Loucy (cell line): ENCODE data around the gene SLF2.

Experiments used
- CTCF ChIP-seq: fragments of 200-600 bp; sonication (generic); conservative IDR thresholded peaks from 2 replicates; pipeline ENCODE4 v1.5.1; 2014; ENCODE audit warnings: mild to moderate bottlenecking, antibody characterized with exemption, low read length
- EZH2phosphoT487 ChIP-seq: fragments of 200-600 bp; IDR thresholded peaks from 2 replicates; pipeline ENCODE4 v1.6.1; 2018; ENCODE audit warnings: antibody characterized with exemption, mild to moderate bottlenecking, moderate library complexity, borderline replicate concordance

- no peak for TF ChIP-seq CTCF
- no peak for TF ChIP-seq EZH2phosphoT487
Measured at GRCh38 chr10:100907773-100908363, 4.9 kb upstream of the SLF2 start.
